K562 (cell line): ENCODE measurements around the gene DLGAP1. TPM values are rescaled to one million over a fixed set of nuclear protein-coding genes. Genes with fewer than 3 reads are reported as not detected.

Source experiments
- ATAC-seq: fragments of 200-7000 bp; cut with Tn5 transposase; 3 replicates; pipeline ENCODE4 v1.9.1; 2020; ENCODE audit warnings: moderate library complexity
- BruUV-seq: library from RNA; stranded (reverse); fragments of 400-500 nt; replicated peaks from 2 replicates; lab custom pipeline; 2021; lab: Mats Ljungman, UMichigan
- CTCF ChIA-PET: fragments of 300-600 bp; formaldehyde crosslinking; extraction: SDS; loops from one replicate; lab custom pipeline; 2021; ENCODE audit warnings: low intra/inter-chr PET ratio; lab: Yijun Ruan, JAX
- POLR2A ChIA-PET: fragments of 300-600, 350-650 bp; sonication (Branson Sonifier 250); formaldehyde crosslinking; extraction: SDS; loops from one replicate; lab custom pipeline; 2021; ENCODE audit warnings: antibody characterized with exemption, inconsistent platforms; lab: Yijun Ruan, JAX
- DNase-seq, 4 experiments: peaks; one replicate each; pipeline versions ENCODE4 v3.0.0 to v3.0.0-alpha.2; 2011 to 2018; ENCODE audit warnings: low spot score in 3 of 4, mixed read lengths in 3 of 4; ENCODE audit errors: extremely low read depth in 1 of 4
- FAIRE-seq: peaks from 2 replicates; lab custom pipeline; 2011; peaks lifted over from hg19 to GRCh38; lab: Jason Lieb, UNC
- H2AFZ ChIP-seq: 2 replicates; pipeline ENCODE4 v1.6.0; 2011; ENCODE audit warnings: low read depth, low read length, control low read depth, inconsistent platforms
- H3K27ac ChIP-seq: fragments of 200-600 bp; 3 replicates; pipeline ENCODE4 v1.8.0; 2011; ENCODE audit warnings: low read depth, mild to moderate bottlenecking, control low read depth, inconsistent platforms, low read length, moderate library complexity, mixed read lengths; ENCODE audit errors: extremely low read depth
- H3K27me3 ChIP-seq, 2 experiments: fragments of 300-600 bp in 1 of 2; 2 replicates in 1 of 2; 3 replicates in 1 of 2; pipeline versions ENCODE4 v1.6.0 to v1.8.0; 2011; ENCODE audit warnings: inconsistent platforms in 2 of 2, low read length in 2 of 2, mild to moderate bottlenecking in 1 of 2, mixed read lengths in 1 of 2, moderate library complexity in 1 of 2; ENCODE audit not compliant: control insufficient read depth in 2 of 2, insufficient read depth in 2 of 2
- H3K36me3 ChIP-seq: fragments of 300-600 bp; 3 replicates; pipeline ENCODE4 v1.8.0; 2011; ENCODE audit warnings: mild to moderate bottlenecking, low read length, inconsistent platforms; ENCODE audit not compliant: control insufficient read depth, insufficient read depth
- H3K4me1 ChIP-seq, 2 experiments: fragments of 200-600 bp in 1 of 2; replicated peaks in 1 of 2; 2 replicates in 1 of 2; 3 replicates in 1 of 2; pipeline versions ENCODE4 v1.5.1 to v1.8.0; 2011; ENCODE audit warnings: inconsistent platforms in 2 of 2, low read length in 2 of 2, mild to moderate bottlenecking in 1 of 2, mixed read lengths in 1 of 2, moderate library complexity in 1 of 2; ENCODE audit not compliant: control insufficient read depth in 2 of 2, insufficient read depth in 2 of 2
- H3K4me2 ChIP-seq: 2 replicates; pipeline ENCODE4 v1.6.1; 2011; ENCODE audit warnings: low read length, control low read depth, inconsistent platforms, mixed read lengths; ENCODE audit not compliant: insufficient read depth
- H3K4me3 ChIP-seq: fragments of 200-600 bp; sonication (generic), shearing (Covaris generic); 2 replicates; pipeline ENCODE4 v1.5.1; 2016; ENCODE audit warnings: control low read depth, inconsistent platforms
- H3K79me2 ChIP-seq: fragments of 200-600 bp; 3 replicates; pipeline ENCODE4 v1.8.0; 2011; ENCODE audit warnings: low read length, inconsistent platforms; ENCODE audit not compliant: control insufficient read depth, insufficient read depth
- H3K9ac ChIP-seq, 2 experiments: 2 replicates each; pipeline versions ENCODE4 v1.6.0 to v1.6.1; 2011; ENCODE audit warnings: low read depth in 2 of 2, low read length in 2 of 2, control low read depth in 1 of 2, inconsistent platforms in 1 of 2, mild to moderate bottlenecking in 1 of 2, mixed read lengths in 1 of 2; ENCODE audit not compliant: insufficient read depth in 1 of 2
- H3K9me1 ChIP-seq: one replicate; pipeline ENCODE4 v1.6.0; 2011; ENCODE audit warnings: inconsistent platforms, mild to moderate bottlenecking, low read length, moderate library complexity; ENCODE audit not compliant: control insufficient read depth, insufficient read depth
- H3K9me3 ChIP-seq: replicated peaks from 2 replicates; pipeline ENCODE4 v1.5.1; 2011; ENCODE audit warnings: low read depth, low read length, inconsistent platforms; ENCODE audit not compliant: control insufficient read depth, insufficient read depth
- H4K20me1 ChIP-seq: replicated peaks from 2 replicates; pipeline ENCODE4 v1.6.1; 2011; ENCODE audit warnings: low read length, inconsistent platforms, mixed read lengths; ENCODE audit not compliant: control insufficient read depth, insufficient read depth
- ATF1 ChIP-seq, 2 experiments: fragments of 450-650 bp in 1 of 2; IDR thresholded peaks; 2 replicates each; pipeline ENCODE4 v1.6.1; 2016; ENCODE audit warnings: missing compliant biosample characterization in 1 of 2, missing genetic modification characterization in 1 of 2
- CBX3 ChIP-seq, 2 experiments: IDR thresholded peaks; 1 replicate in 1 of 2; 2 replicates in 1 of 2; pipeline ENCODE4 v1.6.1; 2012; ENCODE audit warnings: inconsistent platforms in 2 of 2, low read length in 2 of 2, borderline replicate concordance in 1 of 2, control low read depth in 1 of 2
- GTF2F1 ChIP-seq: IDR thresholded peaks from 2 replicates; pipeline ENCODE4 v1.6.1; 2011; ENCODE audit warnings: low read depth, low read length, improper control_type of control experiment
- HMG20B ChIP-seq: fragments of 250-450 bp; sonication (Bioruptor Pico); IDR thresholded peaks from 2 replicates; pipeline ENCODE4 v1.5.0; 2021; ENCODE audit warnings: mild to moderate bottlenecking
- KAT2B ChIP-seq: IDR thresholded peaks from one replicate; pipeline ENCODE4 v1.6.1; 2012; ENCODE audit warnings: low read depth, mild to moderate bottlenecking, control low read depth, inconsistent platforms, low read length, moderate library complexity
- NFRKB ChIP-seq: fragments of 450-650 bp; IDR thresholded peaks from 2 replicates; pipeline ENCODE4 v1.6.1; 2016; ENCODE audit warnings: low read depth
- SMAD2 ChIP-seq: fragments of 150-350 bp; IDR thresholded peaks from 2 replicates; pipeline ENCODE4 v1.6.1; 2014; ENCODE audit warnings: low read depth, mild to moderate bottlenecking, low read length
- ZKSCAN3 ChIP-seq: fragments of 250-450 bp; sonication (Bioruptor Pico); IDR thresholded peaks from 2 replicates; pipeline ENCODE4 v1.4.0; 2020
- ZNF140 ChIP-seq: fragments of 250-450 bp; sonication (Bioruptor Pico); IDR thresholded peaks from 2 replicates; pipeline ENCODE4 v1.8.0; 2021; ENCODE audit warnings: moderate library complexity, mild to moderate bottlenecking, inconsistent platforms
- ZNF175 ChIP-seq: fragments of 200-800 bp; sonication (Bioruptor generic); IDR thresholded peaks from 2 replicates; pipeline ENCODE4 v1.6.1; 2016; ENCODE audit warnings: low read depth, mild to moderate bottlenecking, missing genetic modification characterization, missing compliant biosample characterization
- ZNF384 ChIP-seq: IDR thresholded peaks from 2 replicates; pipeline ENCODE4 v1.6.1; 2012; ENCODE audit warnings: low read depth, low read length, improper control_type of control experiment
- in situ Hi-C: fragments of 300-500 bp; cut with MboI; formaldehyde crosslinking; loops from 4 replicates; pipeline ENCODE4 v1.15.0; 2018; ENCODE audit warnings: inconsistent platforms, mixed read lengths
- intact Hi-C: fragments of 100-400 bp; cut with micrococcal nuclease; formaldehyde crosslinking; loops from 2 replicates; pipeline ENCODE4 v1.14.2; 2022
- polyA plus RNA-seq, 8 experiments: library from polyadenylated mRNA; depleted of rRNA in 4 of 8; stranded (reverse) in 5 of 8; unstranded in 3 of 8; fragments of >200 nt; fragmentation: Nextera tagmentation in 2 of 8; fragmentation: Illumina TruSeq in 1 of 8; extraction: Ambion mirVana in 2 of 8; extraction: Trizol in 1 of 8; gene quantifications; 2 replicates each; pipeline versions ENCODE4 v1.2.1 to v1.2.3, GENCODE V29; 2011 to 2014; ENCODE audit warnings: inconsistent platforms in 1 of 8, missing spikeins in 1 of 8
- total RNA-seq, 7 experiments: library from RNA; depleted of rRNA in 6 of 7; stranded (reverse); fragments of >200 nt in 6 of 7; fragmentation: Illumina TruSeq in 2 of 7; extraction: Trizol in 2 of 7; gene quantifications; 2 replicates each; pipeline versions ENCODE4 v1.2.1 to v1.2.3, GENCODE V29; 2011 to 2021; ENCODE audit warnings: low replicate concordance in 1 of 7
- TF ChIP-seq, protein P1 (sequence below): fragments of 450-650 bp; IDR thresholded peaks from 2 replicates; pipeline ENCODE4 v1.6.1; 2014; ENCODE audit warnings: low read depth, mild to moderate bottlenecking, moderate library complexity, borderline replicate concordance
- TF ChIP-seq, protein P2 (sequence below): fragments of 250-450 bp; sonication (Bioruptor Pico); IDR thresholded peaks from 2 replicates; pipeline ENCODE4 v1.5.0; 2022; ENCODE audit warnings: mild to moderate bottlenecking
- TF ChIP-seq, protein P3 (sequence below): fragments of 250-450 bp; sonication (Bioruptor Pico); IDR thresholded peaks from 2 replicates; pipeline ENCODE4 v1.9.0; 2021; ENCODE audit warnings: mild to moderate bottlenecking
- TF ChIP-seq, protein P4 (sequence below), 3 experiments: fragments of 200-800 bp in 1 of 3; fragments of 250-450 bp in 1 of 3; fragments of 450-650 bp in 1 of 3; sonication (Bioruptor Pico) in 1 of 3; sonication (Bioruptor generic) in 1 of 3; formaldehyde crosslinking in 1 of 3; IDR thresholded peaks; 2 replicates each; pipeline versions ENCODE4 v1.6.1 to v1.8.0; 2016 to 2022; ENCODE audit warnings: mild to moderate bottlenecking in 2 of 3, missing genetic modification characterization in 2 of 3, missing compliant biosample characterization in 1 of 3, moderate library complexity in 1 of 3

The DLGAP1 gene
- total and polyA plus RNA-seq, 9 of the 15 experiments (the other 6 are each of a cell fraction or from before 2014, with no cell fraction given), result 0.04 to 0.22 (median 0.08) TPM

DNA sequence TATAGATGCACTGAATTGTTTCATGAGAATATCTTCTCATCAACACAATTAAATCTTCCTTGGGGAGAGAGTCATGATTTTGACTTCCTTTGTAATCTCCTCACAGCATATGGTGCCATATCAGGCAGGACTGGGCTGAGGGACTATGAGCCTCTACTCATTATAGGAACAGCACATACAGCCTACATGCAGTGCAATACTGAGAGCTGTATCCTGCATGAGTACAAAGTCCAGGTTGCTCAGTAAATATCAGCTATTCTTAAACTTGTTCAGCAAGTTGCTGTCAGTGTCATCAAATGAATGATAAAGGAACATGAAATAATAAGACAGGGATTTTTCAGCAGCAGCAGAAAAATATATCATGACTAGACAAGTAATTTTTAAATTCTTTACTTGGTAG, 10.8 kb downstream of the DLGAP1 start:
- in situ Hi-C loops, result no loop called here
- no peaks in the 10 kb centered on the region for H3K9me3 ChIP-seq
- CTCF ChIA-PET, result no interaction called here
- H3K4me2 ChIP-seq, result no peak overlapping the region
- no peak overlapping the region for H3K4me3 ChIP-seq
- H3K79me2 ChIP-seq, result no peaks in the 10 kb centered on the region
- H3K9me1 ChIP-seq, result no peaks in the 10 kb centered on the region
- FAIRE-seq (no peak), ATAC-seq (no peak), DNase-seq (no peak)
- no peak overlapping the region for H3K27ac ChIP-seq
- POLR2A ChIA-PET, result interaction anchor here (0.5 kb wide), 1 partner anchor 843 kb away, joined by 3 read pairs; no protein-coding TSS in a partner anchor
- intact Hi-C loops, result no loop called here
- BruUV-seq, result no TSS peak
- H4K20me1 ChIP-seq, result no peaks in the 10 kb centered on the region
- no peak overlapping the region for H2AFZ ChIP-seq
- H3K36me3 ChIP-seq, result no peaks in the 10 kb centered on the region
- no peaks in the 10 kb centered on the region for H3K4me1 ChIP-seq
- H3K27me3 ChIP-seq, result no peaks in the 10 kb centered on the region
- H3K9ac ChIP-seq, result no peak overlapping the region
- TF ChIP-seq CBX3 (IDR thresholded peaks at IDR 0.05; ENCODE audit: borderline replicate concordance in 1 of 2, low read length in 2 of 2) (no peak), ZNF384 (no peak), NFRKB (no peak), ATF1 (CRISPR knock-in tag; IDR thresholded peaks at IDR 0.05) (no peak), ATF1 (tag; IDR thresholded peaks at IDR 0.05) (no peak), SMAD2 (no peak), ZNF140 (no peak), ZNF175 (CRISPR knock-in tag) (no peak), HMG20B (CRISPR knock-in tag) (no peak), ZKSCAN3 (CRISPR knock-in tag) (no peak), KAT2B (no peak), GTF2F1 (no peak)
- TF ChIP-seq, protein P1, sequence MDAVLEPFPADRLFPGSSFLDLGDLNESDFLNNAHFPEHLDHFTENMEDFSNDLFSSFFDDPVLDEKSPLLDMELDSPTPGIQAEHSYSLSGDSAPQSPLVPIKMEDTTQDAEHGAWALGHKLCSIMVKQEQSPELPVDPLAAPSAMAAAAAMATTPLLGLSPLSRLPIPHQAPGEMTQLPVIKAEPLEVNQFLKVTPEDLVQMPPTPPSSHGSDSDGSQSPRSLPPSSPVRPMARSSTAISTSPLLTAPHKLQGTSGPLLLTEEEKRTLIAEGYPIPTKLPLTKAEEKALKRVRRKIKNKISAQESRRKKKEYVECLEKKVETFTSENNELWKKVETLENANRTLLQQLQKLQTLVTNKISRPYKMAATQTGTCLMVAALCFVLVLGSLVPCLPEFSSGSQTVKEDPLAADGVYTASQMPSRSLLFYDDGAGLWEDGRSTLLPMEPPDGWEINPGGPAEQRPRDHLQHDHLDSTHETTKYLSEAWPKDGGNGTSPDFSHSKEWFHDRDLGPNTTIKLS, result no peak
- TF ChIP-seq, protein P2, sequence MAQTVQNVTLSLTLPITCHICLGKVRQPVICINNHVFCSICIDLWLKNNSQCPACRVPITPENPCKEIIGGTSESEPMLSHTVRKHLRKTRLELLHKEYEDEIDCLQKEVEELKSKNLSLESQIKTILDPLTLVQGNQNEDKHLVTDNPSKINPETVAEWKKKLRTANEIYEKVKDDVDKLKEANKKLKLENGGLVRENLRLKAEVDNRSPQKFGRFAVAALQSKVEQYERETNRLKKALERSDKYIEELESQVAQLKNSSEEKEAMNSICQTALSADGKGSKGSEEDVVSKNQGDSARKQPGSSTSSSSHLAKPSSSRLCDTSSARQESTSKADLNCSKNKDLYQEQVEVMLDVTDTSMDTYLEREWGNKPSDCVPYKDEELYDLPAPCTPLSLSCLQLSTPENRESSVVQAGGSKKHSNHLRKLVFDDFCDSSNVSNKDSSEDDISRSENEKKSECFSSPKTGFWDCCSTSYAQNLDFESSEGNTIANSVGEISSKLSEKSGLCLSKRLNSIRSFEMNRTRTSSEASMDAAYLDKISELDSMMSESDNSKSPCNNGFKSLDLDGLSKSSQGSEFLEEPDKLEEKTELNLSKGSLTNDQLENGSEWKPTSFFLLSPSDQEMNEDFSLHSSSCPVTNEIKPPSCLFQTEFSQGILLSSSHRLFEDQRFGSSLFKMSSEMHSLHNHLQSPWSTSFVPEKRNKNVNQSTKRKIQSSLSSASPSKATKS (CRISPR knock-in tag), result no peak
- TF ChIP-seq, protein P3, sequence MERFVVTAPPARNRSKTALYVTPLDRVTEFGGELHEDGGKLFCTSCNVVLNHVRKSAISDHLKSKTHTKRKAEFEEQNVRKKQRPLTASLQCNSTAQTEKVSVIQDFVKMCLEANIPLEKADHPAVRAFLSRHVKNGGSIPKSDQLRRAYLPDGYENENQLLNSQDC (CRISPR knock-in tag), result no peak
- TF ChIP-seq, protein P4, sequence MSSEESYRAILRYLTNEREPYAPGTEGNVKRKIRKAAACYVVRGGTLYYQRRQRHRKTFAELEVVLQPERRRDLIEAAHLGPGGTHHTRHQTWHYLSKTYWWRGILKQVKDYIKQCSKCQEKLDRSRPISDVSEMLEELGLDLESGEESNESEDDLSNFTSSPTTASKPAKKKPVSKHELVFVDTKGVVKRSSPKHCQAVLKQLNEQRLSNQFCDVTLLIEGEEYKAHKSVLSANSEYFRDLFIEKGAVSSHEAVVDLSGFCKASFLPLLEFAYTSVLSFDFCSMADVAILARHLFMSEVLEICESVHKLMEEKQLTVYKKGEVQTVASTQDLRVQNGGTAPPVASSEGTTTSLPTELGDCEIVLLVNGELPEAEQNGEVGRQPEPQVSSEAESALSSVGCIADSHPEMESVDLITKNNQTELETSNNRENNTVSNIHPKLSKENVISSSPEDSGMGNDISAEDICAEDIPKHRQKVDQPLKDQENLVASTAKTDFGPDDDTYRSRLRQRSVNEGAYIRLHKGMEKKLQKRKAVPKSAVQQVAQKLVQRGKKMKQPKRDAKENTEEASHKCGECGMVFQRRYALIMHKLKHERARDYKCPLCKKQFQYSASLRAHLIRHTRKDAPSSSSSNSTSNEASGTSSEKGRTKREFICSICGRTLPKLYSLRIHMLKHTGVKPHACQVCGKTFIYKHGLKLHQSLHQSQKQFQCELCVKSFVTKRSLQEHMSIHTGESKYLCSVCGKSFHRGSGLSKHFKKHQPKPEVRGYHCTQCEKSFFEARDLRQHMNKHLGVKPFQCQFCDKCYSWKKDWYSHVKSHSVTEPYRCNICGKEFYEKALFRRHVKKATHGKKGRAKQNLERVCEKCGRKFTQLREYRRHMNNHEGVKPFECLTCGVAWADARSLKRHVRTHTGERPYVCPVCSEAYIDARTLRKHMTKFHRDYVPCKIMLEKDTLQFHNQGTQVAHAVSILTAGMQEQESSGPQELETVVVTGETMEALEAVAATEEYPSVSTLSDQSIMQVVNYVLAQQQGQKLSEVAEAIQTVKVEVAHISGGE (CRISPR knock-in tag; IDR thresholded peaks at IDR 0.05), result no peak
